ENCODE data around the gene ALDOB.

ALDOB gene

GRCh38 chr9:101383361-101383760, 52.2 kb downstream of the ALDOB start:
- peak; percentile 76 for DNase-seq (ENCODE audit: low spot score)

- DNase-seq (ENCODE audit: low spot score) = peak; percentile 25
Measured at GRCh38 chr9:101381833-101382342, 53.7 kb downstream of the ALDOB start.

- DNase-seq (ENCODE audit: low spot score) = no peak
Measured at GRCh38 chr9:101381118-101381517, 54.5 kb downstream of the ALDOB start.

GRCh38 chr9:101380295-101380694, 55.3 kb downstream of the ALDOB start:
- DNase-seq (ENCODE audit: low spot score) = peak; percentile 12

GRCh38 chr9:101376111-101376848, 59.3 kb downstream of the ALDOB start:
- peak; percentile 63 for DNase-seq (ENCODE audit: low spot score)

- DNase-seq (ENCODE audit: low spot score) = no peak
Measured at GRCh38 chr9:101375546-101375945, 60.0 kb downstream of the ALDOB start.

- DNase-seq (ENCODE audit: low spot score) = no peak
Measured at GRCh38 chr9:101372327-101373118, 63.1 kb downstream of the ALDOB start.

GRCh38 chr9:101371813-101372212, 63.8 kb downstream of the ALDOB start:
- DNase-seq (ENCODE audit: low spot score) = no peak

Measured in kidney tubule cell (primary cell).